ENCODE measurements around the gene SPDYE3. TPM values are rescaled to one million over a fixed set of nuclear protein-coding genes. Genes with fewer than 3 reads are reported as not detected.
"Not testable (repeated sequence)": the region's sequence is repeated elsewhere in the genome, so short reads cannot be mapped to it uniquely, and the experiment has no call there.

The SPDYE3 gene
- total and polyA plus RNA-seq, 8 donors, result not detected

- peak overlapping the region; percentile 11 to 77 (median 75) for H3K27ac ChIP-seq
- H3K4me3 ChIP-seq; H3K27me3 ChIP-seq; intact Hi-C loops (cut with DNase I; ENCODE audit: low total_unique reads); H3K9me3 ChIP-seq: not testable (repeated sequence)
- WGBS, 5 donors, result 52 to 64% (median 60%) methylated on average over 8 to 9 of the region's 13 CpGs
- peaks cover 27 to 79% (median 69%) of the 10 kb centered on the region in 4 donors for H3K36me3 ChIP-seq
- peak; percentile 34 to 65 for DNase-seq
- TF ChIP-seq CTCF (IDR thresholded peaks at IDR 0.05), result peak in 2 of 7 experiments; percentile 17 to 37
- peaks cover 0 to 28% (median 10%) of the 10 kb centered on the region in 4 donors for H3K4me1 ChIP-seq
Measured at GRCh38 chr7:100344560-100345287, 37.2 kb downstream of the SPDYE3 start.

GRCh38 chr7:100345288-100345672 lies 37.8 kb downstream of the SPDYE3 start:
- H3K27me3 ChIP-seq; intact Hi-C loops (cut with DNase I; ENCODE audit: low total_unique reads); H3K4me3 ChIP-seq; H3K9me3 ChIP-seq: not testable (repeated sequence)
- peaks cover 31 to 82% (median 74%) of the 10 kb centered on the region in 4 donors for H3K36me3 ChIP-seq
- H3K27ac ChIP-seq, result peak overlapping the region in 3 of 5 donors; percentile 38 to 77 (median 75)
- H3K4me1 ChIP-seq, result peaks cover 0 to 28% (median 10%) of the 10 kb centered on the region in 4 donors
- peak; percentile 67 to 82 for DNase-seq
- peak in 3 of 7 experiments; percentile 27 to 61 (median 54) for TF ChIP-seq CTCF (IDR thresholded peaks at IDR 0.05)
- 0 to 3% (median 0%) methylated on average over 2 to 3 of the region's 5 CpGs for WGBS, 5 donors

GRCh38 chr7:100346921-100347320 lies 39.4 kb downstream of the SPDYE3 start:
- Histone ChIP-seq H3K27ac (no peak overlapping the region), H3K27me3 (no peaks in the 10 kb centered on the region), H3K4me1 (peaks cover 0 to 24% (median 10%) of the 10 kb centered on the region in 4 donors), H3K9me3 (no peaks in the 10 kb centered on the region), H3K36me3 (peaks cover 36 to 86% (median 80%) of the 10 kb centered on the region in 4 donors), H3K4me3 (no peak overlapping the region)
- no peak for TF ChIP-seq EP300 (IDR thresholded peaks at IDR 0.05)
- TF ChIP-seq POLR2A (IDR thresholded peaks at IDR 0.05), result no peak
- TF ChIP-seq POLR2AphosphoS5 (IDR thresholded peaks at IDR 0.05), result no peak
- TF ChIP-seq CTCF (IDR thresholded peaks at IDR 0.05), result no peak
- intact Hi-C loops (cut with DNase I; ENCODE audit: low total_unique reads), result no loop called here
- DNase-seq, result no peak

GRCh38 chr7:100348805-100349204 lies 41.3 kb downstream of the SPDYE3 start:
- no peak overlapping the region for H3K4me3 ChIP-seq
- H3K27ac ChIP-seq, result no peak overlapping the region
- no peak for DNase-seq
- H3K4me1 ChIP-seq, result peaks cover 0 to 13% (median 8%) of the 10 kb centered on the region in 4 donors
- H3K27me3 ChIP-seq, result no peaks in the 10 kb centered on the region
- no peak for TF ChIP-seq POLR2A (IDR thresholded peaks at IDR 0.05)
- no peak for TF ChIP-seq CTCF (IDR thresholded peaks at IDR 0.05)
- no peak for TF ChIP-seq EP300 (IDR thresholded peaks at IDR 0.05)
- TF ChIP-seq POLR2AphosphoS5 (IDR thresholded peaks at IDR 0.05), result no peak
- H3K36me3 ChIP-seq, result peaks cover 46 to 89% (median 83%) of the 10 kb centered on the region in 4 donors
- no peaks in the 10 kb centered on the region for H3K9me3 ChIP-seq
- intact Hi-C loops (cut with DNase I; ENCODE audit: low total_unique reads), result no loop called here

Measured in stomach (tissue), 9 donors.